Measurements from ENCODE around the gene VPS37D. TPM values are rescaled to one million over a fixed set of nuclear protein-coding genes. Genes with fewer than 3 reads are reported as not detected.

The VPS37D gene
- total and polyA plus RNA-seq, 5 donors from 2014 or later = 0.29 to 0.64 TPM; not detected in 3

- Histone ChIP-seq H3K27ac (ENCODE audit: insufficient read depth, low read length, poor library complexity, severe bottlenecking) (peak overlapping the region; percentile 78), H3K27me3 (ENCODE audit: control insufficient read depth, insufficient read depth, low read length) (no peaks in the 10 kb centered on the region), H3K9me3 (ENCODE audit: control insufficient read depth in 2 of 2, low read length in 2 of 2) (no peaks in the 10 kb centered on the region), H3K4me1 (ENCODE audit: control insufficient read depth, insufficient read depth, low read length, poor library complexity, severe bottlenecking) (peaks cover 34% of the 10 kb centered on the region), H3K36me3 (ENCODE audit: control insufficient read depth, insufficient read depth, low read length) (peaks cover 15% of the 10 kb centered on the region), H3K4me3 (ENCODE audit: low read depth, low read length) (peak overlapping the region; percentile 77)
- H3K27me3 Mint-ChIP-seq = no peaks in the 10 kb centered on the region
- H3K36me3 Mint-ChIP-seq = peaks cover 27% of the 10 kb centered on the region
- peak overlapping the region; percentile 91 to 98 (median 94) for H3K27ac Mint-ChIP-seq
- peak overlapping the region; percentile 96 to 99 (median 96) for H3K4me3 Mint-ChIP-seq
- DNase-seq (no peak), ATAC-seq (ENCODE audit: low read depth in 2 of 2) (no peak)
- peaks cover 13 to 57% (median 28%) of the 10 kb centered on the region in 4 donors for H3K4me1 Mint-ChIP-seq
- H3K9me3 Mint-ChIP-seq = peaks cover 0 to 4% (median 0%) of the 10 kb centered on the region in 7 donors
These were observed 15.1 kb downstream of the VPS37D start for GRCh38 chr7:73682745-73683055.

- DNase-seq (peak; percentile 92 to 98 (median 96)), ATAC-seq (ENCODE audit: low read depth in 2 of 2) (peak; percentile 97)
- no peaks in the 10 kb centered on the region for H3K27me3 ChIP-seq (ENCODE audit: control insufficient read depth, insufficient read depth, low read length)
- H3K4me3 ChIP-seq (ENCODE audit: low read depth, low read length) = peak within 1 kb of the TSS; percentile 90
- peaks cover 0 to 2% (median 0%) of the 10 kb centered on the region in 7 donors for H3K9me3 Mint-ChIP-seq
- peaks cover 13 to 57% (median 28%) of the 10 kb centered on the region in 4 donors for H3K4me1 Mint-ChIP-seq
- peak within 1 kb of the TSS; percentile 78 for H3K27ac ChIP-seq (ENCODE audit: insufficient read depth, low read length, poor library complexity, severe bottlenecking)
- peak within 1 kb of the TSS; percentile 96 to 99 (median 96) for H3K4me3 Mint-ChIP-seq
- no peaks in the 10 kb centered on the region for H3K27me3 Mint-ChIP-seq
- H3K9me3 ChIP-seq (ENCODE audit: control insufficient read depth in 2 of 2, low read length in 2 of 2) = no peaks in the 10 kb centered on the region
- H3K27ac Mint-ChIP-seq = peak within 1 kb of the TSS; percentile 94 to 99 (median 98)
- peaks cover 23% of the 10 kb centered on the region for H3K36me3 Mint-ChIP-seq
- H3K4me1 ChIP-seq (ENCODE audit: control insufficient read depth, insufficient read depth, low read length, poor library complexity, severe bottlenecking) = peaks cover 34% of the 10 kb centered on the region
- H3K36me3 ChIP-seq (ENCODE audit: control insufficient read depth, insufficient read depth, low read length) = peaks cover 18% of the 10 kb centered on the region
These were observed 15.6 kb downstream of the VPS37D start, which contains the start of the genes BUD23 and DNAJC30 for GRCh38 chr7:73683056-73683787. Gene BUD23, plus strand, starts transcription at chr7:73683597. Its CDS starts 29 bp downstream, at chr7:73683626. Gene DNAJC30, minus strand, starts transcription at chr7:73683453. Its CDS starts 30 bp downstream, at chr7:73683423.

- DNase-seq (peak in 1 of 3 donors; percentile 13), ATAC-seq (ENCODE audit: low read depth in 2 of 2) (no peak)
- Histone ChIP-seq H3K27ac (ENCODE audit: insufficient read depth, low read length, poor library complexity, severe bottlenecking) (peak overlapping the region; percentile 78), H3K4me3 (ENCODE audit: low read depth, low read length) (peak overlapping the region; percentile 90), H3K36me3 (ENCODE audit: control insufficient read depth, insufficient read depth, low read length) (peaks cover 25% of the 10 kb centered on the region), H3K9me3 (ENCODE audit: control insufficient read depth in 2 of 2, low read length in 2 of 2) (no peaks in the 10 kb centered on the region), H3K4me1 (ENCODE audit: control insufficient read depth, insufficient read depth, low read length, poor library complexity, severe bottlenecking) (peaks cover 34% of the 10 kb centered on the region), H3K27me3 (ENCODE audit: control insufficient read depth, insufficient read depth, low read length) (no peaks in the 10 kb centered on the region)
- Mint-ChIP-seq H3K4me3 (peak overlapping the region; percentile 96 to 99 (median 96)), H3K27ac (peak overlapping the region; percentile 94 to 99 (median 98)), H3K36me3 (peaks cover 25% of the 10 kb centered on the region), H3K4me1 (peaks cover 13 to 58% (median 30%) of the 10 kb centered on the region in 4 donors), H3K27me3 (no peaks in the 10 kb centered on the region), H3K9me3 (peaks cover 0 to 2% (median 0%) of the 10 kb centered on the region in 7 donors)
These were observed 16.4 kb downstream of the VPS37D start for GRCh38 chr7:73683788-73684693.

- Histone ChIP-seq H3K27me3 (ENCODE audit: control insufficient read depth, insufficient read depth, low read length) (no peaks in the 10 kb centered on the region), H3K4me1 (ENCODE audit: control insufficient read depth, insufficient read depth, low read length, poor library complexity, severe bottlenecking) (peaks cover 34% of the 10 kb centered on the region), H3K27ac (ENCODE audit: insufficient read depth, low read length, poor library complexity, severe bottlenecking) (no peak overlapping the region), H3K36me3 (ENCODE audit: control insufficient read depth, insufficient read depth, low read length) (peaks cover 33% of the 10 kb centered on the region), H3K4me3 (ENCODE audit: low read depth, low read length) (no peak overlapping the region), H3K9me3 (ENCODE audit: control insufficient read depth in 2 of 2, low read length in 2 of 2) (no peaks in the 10 kb centered on the region)
- DNase-seq (no peak), ATAC-seq (ENCODE audit: low read depth in 2 of 2) (no peak)
- H3K4me1 Mint-ChIP-seq = peaks cover 17 to 57% (median 29%) of the 10 kb centered on the region in 4 donors
- peaks cover 0 to 2% (median 0%) of the 10 kb centered on the region in 7 donors for H3K9me3 Mint-ChIP-seq
- peaks cover 34% of the 10 kb centered on the region for H3K36me3 Mint-ChIP-seq
- no peak overlapping the region for H3K27ac Mint-ChIP-seq
- H3K4me3 Mint-ChIP-seq = peak overlapping the region; percentile 76 to 80 (median 80)
- no peaks in the 10 kb centered on the region for H3K27me3 Mint-ChIP-seq
These were observed 17.7 kb downstream of the VPS37D start for GRCh38 chr7:73685311-73685710.

GRCh38 chr7:73688288-73688687 is 20.7 kb downstream of the VPS37D start:
- peak overlapping the region in 2 of 3 donors; percentile 12 for H3K27ac Mint-ChIP-seq
- no peak for DNase-seq
- peaks cover 7 to 34% (median 12%) of the 10 kb centered on the region in 4 donors for H3K4me1 Mint-ChIP-seq
- H3K27ac ChIP-seq (ENCODE audit: insufficient read depth, low read length, poor library complexity, severe bottlenecking) = no peak overlapping the region
- peaks cover 62% of the 10 kb centered on the region for H3K36me3 ChIP-seq (ENCODE audit: control insufficient read depth, insufficient read depth, low read length)
- H3K9me3 Mint-ChIP-seq = no peaks in the 10 kb centered on the region
- H3K4me3 ChIP-seq (ENCODE audit: low read depth, low read length) = no peak overlapping the region
- no peaks in the 10 kb centered on the region for H3K9me3 ChIP-seq (ENCODE audit: control insufficient read depth in 2 of 2, low read length in 2 of 2)
- H3K4me3 Mint-ChIP-seq = peak overlapping the region in 2 of 4 donors; percentile 35 to 41
- no peaks in the 10 kb centered on the region for H3K27me3 Mint-ChIP-seq
- H3K4me1 ChIP-seq (ENCODE audit: control insufficient read depth, insufficient read depth, low read length, poor library complexity, severe bottlenecking) = peaks cover 13% of the 10 kb centered on the region
- peaks cover 45% of the 10 kb centered on the region for H3K36me3 Mint-ChIP-seq
- no peaks in the 10 kb centered on the region for H3K27me3 ChIP-seq (ENCODE audit: control insufficient read depth, insufficient read depth, low read length)
- no peak for ATAC-seq (ENCODE audit: low read depth in 2 of 2)

GRCh38 chr7:73690646-73691045 is 23.0 kb downstream of the VPS37D start:
- H3K9me3 ChIP-seq (ENCODE audit: control insufficient read depth in 2 of 2, low read length in 2 of 2) = no peaks in the 10 kb centered on the region
- no peak overlapping the region for H3K27ac Mint-ChIP-seq
- DNase-seq = no peak
- no peaks in the 10 kb centered on the region for H3K27me3 ChIP-seq (ENCODE audit: control insufficient read depth, insufficient read depth, low read length)
- no peak overlapping the region for H3K4me3 ChIP-seq (ENCODE audit: low read depth, low read length)
- no peak overlapping the region for H3K4me3 Mint-ChIP-seq
- H3K27me3 Mint-ChIP-seq = no peaks in the 10 kb centered on the region
- no peaks in the 10 kb centered on the region for H3K9me3 Mint-ChIP-seq
- no peak overlapping the region for H3K27ac ChIP-seq (ENCODE audit: insufficient read depth, low read length, poor library complexity, severe bottlenecking)
- H3K36me3 Mint-ChIP-seq = peaks cover 57% of the 10 kb centered on the region
- no peak for ATAC-seq (ENCODE audit: low read depth in 2 of 2)
- H3K4me1 Mint-ChIP-seq = peaks cover 7 to 23% (median 10%) of the 10 kb centered on the region in 4 donors
- peaks cover 80% of the 10 kb centered on the region for H3K36me3 ChIP-seq (ENCODE audit: control insufficient read depth, insufficient read depth, low read length)
- no peaks in the 10 kb centered on the region for H3K4me1 ChIP-seq (ENCODE audit: control insufficient read depth, insufficient read depth, low read length, poor library complexity, severe bottlenecking)

GRCh38 chr7:73696372-73696771 is 28.7 kb downstream of the VPS37D start:
- Mint-ChIP-seq H3K27ac (no peak overlapping the region), H3K36me3 (peaks cover 46% of the 10 kb centered on the region), H3K9me3 (no peaks in the 10 kb centered on the region), H3K4me3 (no peak overlapping the region), H3K27me3 (no peaks in the 10 kb centered on the region), H3K4me1 (peaks cover 0 to 5% (median 4%) of the 10 kb centered on the region in 4 donors)
- DNase-seq = no peak
- Histone ChIP-seq H3K9me3 (ENCODE audit: control insufficient read depth in 2 of 2, low read length in 2 of 2) (no peaks in the 10 kb centered on the region), H3K36me3 (ENCODE audit: control insufficient read depth, insufficient read depth, low read length) (peaks cover 68% of the 10 kb centered on the region), H3K27me3 (ENCODE audit: control insufficient read depth, insufficient read depth, low read length) (no peaks in the 10 kb centered on the region), H3K4me3 (ENCODE audit: low read depth, low read length) (no peak overlapping the region), H3K4me1 (ENCODE audit: control insufficient read depth, insufficient read depth, low read length, poor library complexity, severe bottlenecking) (no peaks in the 10 kb centered on the region), H3K27ac (ENCODE audit: insufficient read depth, low read length, poor library complexity, severe bottlenecking) (no peak overlapping the region)
- no peak for ATAC-seq (ENCODE audit: low read depth in 2 of 2)
